Suprapubic skin (tissue), 4 donors: ENCODE data around the gene CTBP2.
"Not testable (repeated sequence)": the region's sequence is repeated elsewhere in the genome, so short reads cannot be mapped to it uniquely, and the experiment has no call there.

Source experiments
- CTCF ChIP-seq, 2 donors: fragments of 200-600 bp in 1 of 2; fragments of 450-650 bp in 1 of 2; sonication (generic) in 1 of 2; IDR thresholded peaks; one replicate each; pipeline ENCODE4 v1.5.1; 2016 to 2019; ENCODE audit warnings: antibody characterized with exemption in 2 of 2, mild to moderate bottlenecking in 1 of 2, moderate library complexity in 1 of 2
- EP300 ChIP-seq: sonication (generic); formaldehyde crosslinking; IDR thresholded peaks from one replicate; pipeline ENCODE4 v1.6.1; 2017; ENCODE audit warnings: antibody characterized with exemption
- POLR2A ChIP-seq, 2 donors: fragments of 450-650 bp; IDR thresholded peaks; one replicate each; pipeline ENCODE4 v1.6.1; 2017; ENCODE audit warnings: antibody characterized with exemption in 2 of 2, mild to moderate bottlenecking in 2 of 2, moderate library complexity in 2 of 2
- POLR2AphosphoS5 ChIP-seq, 3 donors: sonication (generic); formaldehyde crosslinking; IDR thresholded peaks; one replicate each; pipeline ENCODE4 v1.6.1; 2017; ENCODE audit warnings: antibody characterized with exemption in 3 of 3

GRCh38 chr10:125082471-125082870 lies 77.9 kb downstream of the CTBP2 start:
- not testable (repeated sequence) for TF ChIP-seq CTCF (IDR thresholded peaks at IDR 0.05); POLR2A (IDR thresholded peaks at IDR 0.05); EP300; POLR2AphosphoS5 (IDR thresholded peaks at IDR 0.05)
